Activated T-cell treated with anti-CD3 and anti-CD28 coated beads, Interleukin-2, amount 50 U/mL, for 48 hours (primary cell): ENCODE results near the gene KCNE3.
"Not testable (repeated sequence)": the region's sequence is repeated elsewhere in the genome, so short reads cannot be mapped to it uniquely, and the experiment has no call there.

Source experiments
- DNase-seq, 2 experiments: peaks; one replicate each; pipeline ENCODE4 v3.0.0-alpha.2; 2020

KCNE3 gene

DNA sequence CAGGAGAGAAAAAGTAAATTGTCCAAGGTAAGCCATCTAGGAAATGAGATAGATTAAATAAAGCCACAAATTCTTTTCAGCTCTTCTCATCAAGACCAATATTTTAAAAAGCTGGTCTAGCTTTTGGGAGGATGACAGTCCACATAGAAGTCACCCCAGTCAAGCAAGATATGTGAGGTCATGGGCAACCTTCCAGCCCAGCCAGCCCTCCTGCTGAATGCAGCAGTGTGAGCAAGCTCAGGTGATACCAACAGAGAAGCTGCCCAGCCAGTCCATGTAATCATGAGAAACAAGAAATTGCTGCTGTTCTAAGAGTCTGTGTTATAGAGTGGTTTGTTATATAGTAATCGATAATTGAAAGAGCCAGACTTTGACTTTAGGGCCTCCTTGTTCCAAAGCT, 28.7 kb downstream of the KCNE3 start:
- no peak for DNase-seq

DNA sequence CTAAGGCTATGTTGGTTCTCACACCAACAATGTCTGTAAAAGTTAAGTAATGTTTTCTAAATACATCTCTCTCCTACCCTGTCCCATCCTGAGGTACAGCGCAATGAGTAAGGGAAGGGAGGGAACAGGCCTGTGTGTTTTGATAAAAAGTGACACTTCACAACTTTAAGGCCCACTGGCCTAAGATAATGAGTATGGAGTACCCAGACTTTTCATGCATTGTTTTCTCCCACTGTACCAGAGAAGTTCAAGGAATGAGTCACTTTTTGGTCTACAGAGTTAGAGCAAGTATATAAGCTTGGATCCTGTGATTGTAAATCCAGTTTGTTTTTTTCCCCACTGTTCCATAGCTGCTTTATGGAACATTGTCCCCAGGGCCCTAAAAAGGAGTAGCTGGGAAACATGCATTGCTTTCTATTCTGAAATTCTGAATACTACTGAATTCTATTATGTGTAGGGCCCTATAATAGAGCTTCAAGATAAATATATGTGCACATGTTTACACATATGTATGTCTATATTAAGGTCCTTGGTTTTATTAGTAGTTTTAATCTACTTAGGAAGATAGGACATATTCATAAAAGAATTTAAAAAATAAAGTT, 29.8 kb downstream of the KCNE3 start:
- DNase-seq, result no peak

DNA sequence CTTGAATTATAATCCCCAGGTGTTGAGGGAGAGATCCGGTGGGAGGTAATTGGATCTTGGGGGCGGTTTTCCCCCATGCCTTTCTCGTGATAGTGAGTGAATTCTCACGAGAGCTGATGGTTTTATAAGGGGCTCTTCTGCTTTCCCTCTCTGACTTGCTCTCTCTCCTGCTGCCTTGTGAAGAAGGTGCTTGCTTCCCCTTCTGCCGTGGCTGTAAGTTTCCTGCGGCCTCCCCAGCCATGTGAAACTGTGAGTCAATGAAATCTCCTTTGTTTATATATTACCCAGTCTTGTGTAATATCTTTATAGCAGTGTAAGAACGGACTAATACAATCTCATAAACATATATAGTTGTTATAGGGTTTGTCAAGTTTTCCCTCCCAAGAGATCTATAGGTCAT, 32.8 kb downstream of the KCNE3 start:
- no peak for DNase-seq

DNA sequence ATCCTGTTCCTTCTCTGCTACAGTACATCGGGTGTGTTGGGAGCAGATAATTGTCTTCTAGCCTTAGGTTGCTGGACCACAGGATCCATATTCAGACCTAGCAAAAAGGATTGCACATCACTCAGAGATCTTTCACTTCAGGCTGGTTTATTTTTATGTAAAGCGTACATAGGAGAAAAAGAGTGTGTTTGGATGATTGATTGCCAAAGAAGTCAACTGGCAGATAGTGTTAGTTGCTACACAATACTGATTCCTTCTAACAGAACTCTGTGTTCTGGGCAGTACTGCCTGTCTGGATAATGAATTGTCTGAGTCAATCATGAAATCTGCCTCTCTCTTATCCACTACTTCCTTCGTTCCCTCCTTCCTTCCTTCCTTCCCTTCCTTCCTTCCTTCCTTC, 38.1 kb downstream of the KCNE3 start:
- DNase-seq, result no peak

DNA sequence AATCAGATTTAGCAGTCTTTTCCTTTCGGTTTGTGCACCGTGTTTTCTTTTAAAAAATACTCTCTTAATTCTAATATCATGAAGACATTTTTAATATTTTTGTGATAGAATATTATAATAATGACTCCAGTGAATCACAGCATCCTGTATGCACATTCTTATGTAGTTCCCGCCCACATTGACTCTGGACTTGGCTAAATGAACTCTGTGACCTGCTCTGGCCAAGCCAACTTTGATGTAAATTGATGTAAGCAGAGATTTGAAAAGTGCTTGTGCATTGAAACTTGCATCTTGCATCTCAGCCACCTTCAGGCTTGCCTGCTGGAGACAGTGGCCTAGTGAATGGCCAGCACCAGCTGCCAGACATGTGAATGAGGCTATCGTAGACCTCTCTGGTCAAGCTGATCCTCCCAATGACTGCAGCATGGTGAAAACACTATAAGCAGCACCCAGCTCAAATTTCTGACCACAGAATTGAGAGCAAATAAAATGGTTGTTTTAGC, 39.9 kb downstream of the KCNE3 start:
- DNase-seq, result no peak

DNA sequence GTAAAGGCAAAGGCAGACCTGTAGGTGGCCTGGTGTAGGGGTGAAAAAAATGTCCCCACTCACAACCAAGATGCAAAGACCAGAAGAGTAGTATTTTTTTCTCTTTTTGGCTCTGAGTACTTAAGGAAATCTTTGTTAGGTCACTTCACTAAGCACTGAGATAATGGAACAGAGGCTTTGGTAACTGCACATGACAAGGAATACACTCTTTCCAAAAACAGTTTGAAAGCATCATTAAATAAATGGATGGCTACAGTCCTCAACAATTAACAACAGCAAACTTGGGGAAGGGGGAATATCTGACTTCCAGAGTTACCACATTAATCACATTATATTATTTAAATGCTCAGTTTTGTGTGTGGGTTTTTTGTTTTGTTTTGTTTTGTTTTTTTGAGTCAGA, 42.2 kb downstream of the KCNE3 start:
- no peak for DNase-seq

DNA sequence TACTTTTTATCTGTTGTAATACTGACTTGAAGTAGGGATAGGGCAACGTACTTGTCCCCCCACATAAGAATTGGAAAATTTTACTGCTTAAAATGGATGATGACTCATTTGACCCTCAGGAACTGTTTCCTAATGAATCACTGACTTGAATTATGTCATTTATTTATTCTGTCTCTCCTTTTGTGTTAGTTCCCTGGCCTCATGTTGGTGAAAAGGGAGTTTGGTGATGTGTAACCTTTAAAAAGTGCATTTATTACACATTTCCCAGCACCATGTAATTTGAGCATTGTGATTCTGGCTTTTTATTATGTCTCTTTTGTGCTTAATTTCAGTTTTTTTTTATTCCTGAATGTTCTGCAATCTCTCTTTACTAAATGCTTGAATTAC, 48.8 kb downstream of the KCNE3 start:
- DNase-seq, result no peak

DNA sequence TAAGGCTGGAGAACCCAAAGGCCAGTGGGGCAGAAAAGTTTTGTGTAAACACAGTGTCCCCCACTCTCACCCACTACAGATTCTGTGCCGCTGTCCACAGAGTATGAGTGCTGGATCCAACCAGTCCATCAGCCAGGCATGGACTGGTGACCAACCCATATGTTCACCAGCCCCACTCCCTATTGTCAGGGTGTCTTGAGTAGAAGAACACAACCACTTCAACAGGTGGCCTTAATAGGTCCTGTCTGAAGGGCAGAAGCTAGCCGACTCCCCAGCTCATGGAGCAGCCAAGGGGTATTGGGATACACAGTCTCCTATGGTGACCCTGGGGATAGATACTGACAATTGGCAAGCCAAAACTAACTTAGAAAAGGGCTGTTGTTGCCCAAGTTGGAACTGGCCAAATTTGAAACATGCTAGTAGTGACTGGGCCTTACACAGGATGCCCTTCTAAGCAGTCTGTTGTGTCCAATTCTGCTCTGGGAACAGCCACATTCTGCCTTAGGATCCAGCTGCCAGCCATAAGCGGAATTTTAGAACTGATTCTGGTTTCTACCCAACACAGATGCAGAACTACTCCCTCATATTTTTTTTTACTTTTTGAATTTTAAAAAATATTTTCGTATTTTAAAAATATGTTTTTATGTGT, 49.4 kb downstream of the KCNE3 start:
- DNase-seq, result peak; percentile 24 to 30

DNA sequence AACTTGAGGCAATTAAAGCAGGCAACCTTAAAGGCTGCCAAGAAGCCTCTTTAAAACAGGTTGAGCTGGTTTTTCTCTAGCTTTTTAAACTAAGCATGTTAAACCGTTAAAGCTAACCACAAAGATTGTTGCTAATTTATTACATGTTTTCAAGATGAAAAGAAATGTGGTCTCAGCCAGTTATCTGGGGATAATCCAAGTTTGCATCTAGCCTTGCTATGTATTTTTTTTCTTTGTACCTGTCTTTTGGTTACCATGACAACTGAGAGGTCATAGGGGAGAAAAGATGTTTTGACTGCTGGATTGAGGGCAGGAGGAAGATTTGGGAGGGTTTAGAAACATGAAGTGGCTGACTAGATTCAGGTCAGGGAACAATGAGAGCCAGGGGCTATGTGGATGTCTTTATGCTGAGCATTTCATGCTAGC, 50.0 kb downstream of the KCNE3 start:
- no peak for DNase-seq

DNA sequence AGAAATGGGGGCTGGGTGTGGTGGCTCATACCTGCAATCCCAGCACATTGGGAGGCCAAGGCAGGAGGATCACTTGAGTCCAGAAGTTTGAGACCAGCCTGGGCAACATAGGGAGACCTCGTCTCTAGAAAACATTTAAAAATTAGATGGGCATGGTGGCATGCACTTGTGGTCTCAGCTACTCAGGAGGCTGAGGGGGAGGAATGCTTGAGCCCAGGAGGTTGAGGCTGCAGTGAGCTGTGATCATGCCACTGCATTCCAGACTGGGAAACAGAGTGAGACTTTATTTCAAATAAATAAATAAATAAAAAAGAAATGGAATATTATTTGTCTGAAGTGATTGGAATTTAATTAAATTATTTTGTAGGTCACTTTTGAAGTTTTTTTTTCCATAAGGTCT, 50.4 kb downstream of the KCNE3 start:
- DNase-seq, result not testable (repeated sequence)

DNA sequence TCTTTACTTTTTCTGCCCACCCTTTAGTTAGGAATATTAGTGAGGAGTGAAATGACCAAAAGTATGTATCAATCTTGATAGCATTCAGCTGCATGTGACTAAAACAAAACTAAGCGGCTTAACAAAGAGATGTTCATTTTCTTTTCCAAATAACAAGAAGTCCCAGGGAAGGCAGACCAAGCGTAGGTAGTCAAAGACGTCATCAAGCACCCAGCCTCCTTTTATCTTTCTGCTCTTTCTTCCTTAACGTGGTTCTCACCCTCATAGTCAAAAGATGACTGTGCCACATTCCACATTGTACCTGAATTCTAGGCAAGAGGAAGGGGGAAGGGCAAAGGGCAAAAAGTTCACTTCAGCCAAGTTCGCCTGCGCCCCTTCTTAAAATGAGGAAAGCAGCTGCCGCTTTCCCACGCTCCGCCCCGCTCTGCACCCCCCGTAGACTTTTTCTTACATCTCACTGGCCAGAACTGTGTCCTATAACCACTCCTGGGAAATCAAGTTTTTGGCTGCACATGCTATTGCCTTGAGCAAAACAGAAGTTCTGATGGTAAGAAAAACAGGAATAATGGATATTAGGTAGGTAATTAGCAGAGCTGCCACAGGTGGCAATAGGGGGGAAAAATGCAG, 54.5 kb downstream of the KCNE3 start:
- no peak for DNase-seq

DNA sequence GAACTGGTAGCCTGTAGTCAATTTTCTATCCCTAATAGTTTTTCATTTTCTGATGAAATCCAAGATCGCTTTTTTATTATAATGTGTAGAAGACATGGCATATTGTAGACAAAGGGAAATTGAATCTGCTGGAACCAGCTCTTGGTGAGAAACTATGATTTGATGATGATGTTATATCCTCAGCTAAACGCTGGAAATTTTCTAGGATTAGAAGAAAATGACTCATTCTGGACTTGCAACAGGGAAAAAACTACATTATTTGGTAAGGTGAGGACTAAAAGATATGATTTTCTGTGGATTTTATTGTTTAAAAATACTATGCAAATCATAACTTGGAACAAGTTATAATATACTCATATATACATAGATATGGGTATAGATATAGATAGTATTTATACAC, 55.0 kb downstream of the KCNE3 start:
- DNase-seq, result no peak

DNA sequence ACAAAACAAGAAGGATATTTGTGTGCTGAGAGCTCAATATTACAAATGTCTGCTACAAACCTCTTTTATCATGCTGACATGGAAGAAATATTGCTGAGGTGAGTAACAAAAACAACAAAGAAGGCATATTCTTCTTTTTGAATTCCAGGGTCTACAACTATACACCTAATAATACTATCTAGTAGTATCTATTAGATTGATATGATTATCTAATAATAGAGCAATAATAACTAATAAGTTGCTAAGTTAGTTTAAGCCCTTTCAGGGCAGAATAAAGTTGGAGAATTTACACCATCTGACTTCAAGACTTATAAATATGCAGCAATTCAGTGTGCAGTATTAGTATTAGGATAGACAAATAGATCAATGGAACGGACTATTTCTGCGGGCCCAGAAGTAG, 57.7 kb downstream of the KCNE3 start:
- no peak for DNase-seq
